GM12872 (cell line): ENCODE data around the gene OSBPL3.

Source experiments
- CTCF ChIP-seq: IDR thresholded peaks from 3 replicates; pipeline ENCODE4 v1.5.1; 2011; ENCODE audit warnings: low read depth, mild to moderate bottlenecking, low read length, moderate library complexity; ENCODE audit not compliant: insufficient read depth

Gene OSBPL3

GRCh38 chr7:24979863-24980533 is at the start of gene OSBPL3:
OSBPL3 (minus strand) TSS chr7:24980178; CDS start chr7:24892472, 87,706 bp downstream.
- 0 out of 3 replicates have a peak, but pooled peaks have one; percentile 12 for TF ChIP-seq CTCF

GRCh38 chr7:25029075-25029474 is 49.1 kb upstream of the OSBPL3 start:
- TF ChIP-seq CTCF, result no peak

- TF ChIP-seq CTCF, result no peak
Observed at GRCh38 chr7:25028370-25029021, 48.5 kb upstream of the OSBPL3 start.

- no peak for TF ChIP-seq CTCF
Observed at GRCh38 chr7:25026156-25026555, 46.2 kb upstream of the OSBPL3 start.

- no peak for TF ChIP-seq CTCF
Observed at GRCh38 chr7:25025218-25025671, 45.3 kb upstream of the OSBPL3 start.

- no peak for TF ChIP-seq CTCF
Observed at GRCh38 chr7:25024066-25024465, 44.1 kb upstream of the OSBPL3 start.

GRCh38 chr7:25014756-25015155 is 34.8 kb upstream of the OSBPL3 start:
- no peak for TF ChIP-seq CTCF
